Central memory CD4-positive, alpha-beta T cell (primary cell): ENCODE measurements around the gene NELFB.

Source experiments
- DNase-seq: peaks from one replicate; pipeline ENCODE4 v3.0.0; 2022

Gene NELFB

GRCh38 chr9:137305060-137305797 is 50.1 kb downstream of the NELFB start:
- DNase-seq, result peak; percentile 24

- DNase-seq, result no peak
These were observed 50.6 kb downstream of the NELFB start for GRCh38 chr9:137305798-137306065.

GRCh38 chr9:137306066-137306849 is 51.1 kb downstream of the NELFB start:
- no peak for DNase-seq

GRCh38 chr9:137306850-137307254 is 51.7 kb downstream of the NELFB start:
- no peak for DNase-seq

GRCh38 chr9:137307255-137308056 is 52.3 kb downstream of the NELFB start:
- DNase-seq, result no peak

- DNase-seq, result no peak
These were observed 53.0 kb downstream of the NELFB start for GRCh38 chr9:137308057-137308619.

GRCh38 chr9:137309368-137310188 is 54.5 kb downstream of the NELFB start:
- no peak for DNase-seq

- DNase-seq, result no peak
These were observed 55.3 kb downstream of the NELFB start for GRCh38 chr9:137310189-137311052.

- no peak for DNase-seq
These were observed 56.3 kb downstream of the NELFB start for GRCh38 chr9:137311171-137311985.

GRCh38 chr9:137311986-137312851 is 57.1 kb downstream of the NELFB start:
- no peak for DNase-seq

- no peak for DNase-seq
These were observed 57.8 kb downstream of the NELFB start for GRCh38 chr9:137312852-137313325.

GRCh38 chr9:137313326-137313936 is 58.3 kb downstream of the NELFB start:
- DNase-seq, result no peak

GRCh38 chr9:137313956-137314560 is 58.9 kb downstream of the NELFB start:
- no peak for DNase-seq

GRCh38 chr9:137314561-137315560 is 59.7 kb downstream of the NELFB start:
- DNase-seq, result no peak

GRCh38 chr9:137315581-137316011 is 60.5 kb downstream of the NELFB start:
- DNase-seq, result no peak

- no peak for DNase-seq
These were observed 61.2 kb downstream of the NELFB start for GRCh38 chr9:137316012-137316981.
